CD14-positive monocyte (primary cell): ENCODE data around the gene NUP214. TPM values are rescaled to one million over a fixed set of nuclear protein-coding genes. Genes with fewer than 3 reads are reported as not detected.
A peak's percentile ranks its signal among the peaks of the same experiment; 100 is the strongest.

Experiments used
- DNase-seq, 3 donors: peaks; one replicate each; pipeline ENCODE4 v3.0.0-alpha.2; 2011 to 2022
- H2AFZ ChIP-seq: 2 replicates; pipeline ENCODE4 v1.6.0; 2012; ENCODE audit warnings: mild to moderate bottlenecking, low read depth, low read length, inconsistent platforms; ENCODE audit not compliant: insufficient read depth, poor library complexity, severe bottlenecking
- H3K27ac ChIP-seq, 2 donors: 1 replicate in 1 of 2; 2 replicates in 1 of 2; pipeline ENCODE4 v1.5.1; 2012 to 2013; ENCODE audit warnings: low read length in 2 of 2, control low read depth in 1 of 2, inconsistent platforms in 1 of 2, low read depth in 1 of 2, mild to moderate bottlenecking in 1 of 2
- H3K27me3 ChIP-seq, 2 donors: one replicate each; pipeline versions ENCODE4 v1.6.0 to v1.6.1; 2011 to 2013; ENCODE audit warnings: low read length in 2 of 2; ENCODE audit not compliant: control insufficient read depth in 2 of 2, insufficient read depth in 2 of 2
- H3K36me3 ChIP-seq, 2 donors: replicated peaks in 1 of 2; 1 replicate in 1 of 2; 2 replicates in 1 of 2; pipeline versions ENCODE4 v1.5.1 to v1.6.1; 2012 to 2013; ENCODE audit warnings: low read length in 2 of 2, control low read depth in 1 of 2, inconsistent platforms in 1 of 2, mild to moderate bottlenecking in 1 of 2; ENCODE audit not compliant: insufficient read depth in 2 of 2, control insufficient read depth in 1 of 2
- H3K4me1 ChIP-seq, 2 donors: 1 replicate in 1 of 2; 2 replicates in 1 of 2; pipeline versions ENCODE4 v1.5.1 to v1.6.1; 2012 to 2013; ENCODE audit warnings: low read length in 2 of 2, control low read depth in 1 of 2, inconsistent platforms in 1 of 2, mild to moderate bottlenecking in 1 of 2, moderate library complexity in 1 of 2; ENCODE audit not compliant: insufficient read depth in 2 of 2, control insufficient read depth in 1 of 2
- H3K4me2 ChIP-seq: replicated peaks from 2 replicates; pipeline ENCODE3; 2012; ENCODE audit warnings: low read length, moderate library complexity, mild to moderate bottlenecking; ENCODE audit not compliant: poor library complexity, severe bottlenecking; ENCODE audit errors: extremely low read depth
- H3K4me3 ChIP-seq, 3 experiments: fragments of 200-600 bp in 1 of 3; sonication (generic) in 1 of 3; replicated peaks in 1 of 3; 1 replicate in 2 of 3; 2 replicates in 1 of 3; pipeline ENCODE4 v1.5.1; 2011 to 2013; ENCODE audit warnings: low read length in 3 of 3, mild to moderate bottlenecking in 3 of 3, control low read depth in 2 of 3, low read depth in 2 of 3, inconsistent platforms in 1 of 3, moderate library complexity in 1 of 3
- H3K79me2 ChIP-seq: 2 replicates; pipeline ENCODE4 v1.6.0; 2012; ENCODE audit warnings: mild to moderate bottlenecking, control low read depth, inconsistent platforms, low read length, moderate library complexity; ENCODE audit not compliant: insufficient read depth
- H3K9ac ChIP-seq: 2 replicates; pipeline ENCODE4 v1.6.0; 2017; ENCODE audit warnings: low read length, mild to moderate bottlenecking; ENCODE audit not compliant: insufficient read depth, poor library complexity, severe bottlenecking
- H3K9me3 ChIP-seq, 2 donors: replicated peaks in 1 of 2; 1 replicate in 1 of 2; 2 replicates in 1 of 2; pipeline versions ENCODE4 v1.5.1 to v1.6.1; 2012 to 2013; ENCODE audit warnings: low read length in 2 of 2, control low read depth in 1 of 2; ENCODE audit not compliant: control insufficient read depth in 1 of 2, insufficient read depth in 1 of 2
- H4K20me1 ChIP-seq: 2 replicates; pipeline ENCODE4 v1.6.0; 2012; ENCODE audit warnings: mild to moderate bottlenecking, low read length, control low read depth, moderate library complexity; ENCODE audit not compliant: insufficient read depth
- H3K27ac Mint-ChIP-seq, 7 donors: one replicate each; pipeline ENCODE4 v1.8.0; 2020; ENCODE audit warnings: mild to moderate bottlenecking in 7 of 7, mixed read lengths in 7 of 7, moderate library complexity in 6 of 7, inconsistent platforms in 2 of 7
- H3K27me3 Mint-ChIP-seq, 3 donors: one replicate each; pipeline ENCODE4 v1.8.0; 2021 to 2022; ENCODE audit warnings: low read depth in 3 of 3, mild to moderate bottlenecking in 3 of 3, mixed read lengths in 3 of 3, moderate library complexity in 3 of 3, inconsistent platforms in 1 of 3
- H3K36me3 Mint-ChIP-seq, 2 donors: one replicate each; pipeline ENCODE4 v1.8.0; 2020; ENCODE audit warnings: mixed read lengths in 2 of 2, inconsistent platforms in 1 of 2, mild to moderate bottlenecking in 1 of 2
- H3K4me1 Mint-ChIP-seq: one replicate; pipeline ENCODE4 v1.8.0; 2020; ENCODE audit warnings: mild to moderate bottlenecking, mixed read lengths
- H3K4me3 Mint-ChIP-seq, 2 donors: one replicate each; pipeline ENCODE4 v1.8.0; 2020; ENCODE audit warnings: mild to moderate bottlenecking in 2 of 2, mixed read lengths in 2 of 2, moderate library complexity in 1 of 2
- H3K9me3 Mint-ChIP-seq, 7 donors: one replicate each; pipeline ENCODE4 v1.8.0; 2020 to 2022; ENCODE audit warnings: mixed read lengths in 7 of 7, mild to moderate bottlenecking in 6 of 7, moderate library complexity in 6 of 7, inconsistent platforms in 2 of 7
- CTCF ChIP-seq: fragments of 200-600 bp; IDR thresholded peaks from one replicate; pipeline ENCODE4 v1.8.0; 2022; ENCODE audit warnings: antibody characterized with exemption, mild to moderate bottlenecking
- WGBS: methylation state at CpG from one replicate; pipeline ENCODE4 v1.1.5; 2013; ENCODE audit warnings: missing lambda C conversion rate; ENCODE audit not compliant: insufficient coverage; 5-methylcytosine and 5-hydroxymethylcytosine counted together
- intact Hi-C, 2 donors: fragments of 100-400 bp; cut with micrococcal nuclease; formaldehyde crosslinking; loops; one replicate each; pipeline versions ENCODE4 v1.15.0 to v1.15.1; 2023
- polyA plus RNA-seq, 3 donors: library from polyadenylated mRNA; depleted of rRNA in 1 of 3; unstranded in 2 of 3; stranded (reverse) in 1 of 3; fragments of 300-500 nt in 2 of 3; fragments of >200 nt in 1 of 3; fragmentation: Illumina TruSeq in 2 of 3; gene quantifications; 1 replicate in 2 of 3; 2 replicates in 1 of 3; pipeline ENCODE4 v1.2.3, GENCODE V29; 2012 to 2021

Gene NUP214
- polyA plus RNA-seq, 3 donors, result 94.9 to 329 (median 214) TPM

DNA sequence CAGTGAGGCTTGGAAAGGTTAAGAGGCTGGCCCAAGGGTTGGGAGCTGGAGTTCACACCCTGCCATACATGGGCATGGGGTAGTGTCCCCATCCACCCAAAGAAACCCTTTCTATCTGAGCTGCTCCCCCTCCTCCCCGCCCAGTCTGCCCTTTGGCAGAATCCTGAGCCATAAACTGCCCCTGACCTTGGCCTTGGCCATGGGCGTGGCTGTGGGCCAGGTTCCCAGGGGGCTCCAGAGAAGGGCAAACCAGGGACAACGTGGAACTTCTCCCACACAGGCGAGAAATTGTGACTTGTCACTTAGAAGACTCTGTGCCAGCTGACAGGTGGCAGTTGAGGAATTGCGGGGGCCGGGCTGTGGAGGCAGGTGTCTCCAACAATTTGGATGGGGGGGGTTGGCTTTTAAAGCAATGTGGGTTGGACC lies 146.1 kb downstream of the NUP214 start:
- H3K4me2 ChIP-seq, result peak overlapping the region; percentile 98
- H3K9me3 Mint-ChIP-seq, result peaks cover 0 to 2% (median 0%) of the 10 kb centered on the region in 7 donors
- peak overlapping the region; percentile 67 to 83 for H3K4me3 Mint-ChIP-seq
- H3K27ac ChIP-seq, result peak overlapping the region; percentile 75 to 88
- peak overlapping the region; percentile 9 for H3K9ac ChIP-seq
- peaks cover 71% of the 10 kb centered on the region for H4K20me1 ChIP-seq
- no peak overlapping the region for H2AFZ ChIP-seq
- DNase-seq, result no peak
- intact Hi-C loops, result loop anchor here in 1 of 2 donors (10.0 kb wide), 2 partner anchors 463 to 1083 kb away; partner anchors contain the start of gene SETX
- no peaks in the 10 kb centered on the region for H3K9me3 ChIP-seq
- H3K36me3 Mint-ChIP-seq, result peaks cover 3 to 25% of the 10 kb centered on the region in 2 donors
- peaks cover 100% of the 10 kb centered on the region for H3K79me2 ChIP-seq
- TF ChIP-seq CTCF, result no peak
- peak overlapping the region; percentile 92 to 98 (median 95) for H3K27ac Mint-ChIP-seq
- peaks cover 0 to 2% (median 0%) of the 10 kb centered on the region in 3 donors for H3K27me3 Mint-ChIP-seq
- WGBS, result 46% methylated on average over 3 of the region's 6 CpGs
- H3K4me1 ChIP-seq, result peaks cover 76 to 79% of the 10 kb centered on the region in 2 donors
- H3K4me1 Mint-ChIP-seq, result peaks cover 75% of the 10 kb centered on the region
- no peaks in the 10 kb centered on the region for H3K36me3 ChIP-seq
- H3K27me3 ChIP-seq, result no peaks in the 10 kb centered on the region
- peak overlapping the region in 1 of 3 experiments; percentile 94 for H3K4me3 ChIP-seq

DNA sequence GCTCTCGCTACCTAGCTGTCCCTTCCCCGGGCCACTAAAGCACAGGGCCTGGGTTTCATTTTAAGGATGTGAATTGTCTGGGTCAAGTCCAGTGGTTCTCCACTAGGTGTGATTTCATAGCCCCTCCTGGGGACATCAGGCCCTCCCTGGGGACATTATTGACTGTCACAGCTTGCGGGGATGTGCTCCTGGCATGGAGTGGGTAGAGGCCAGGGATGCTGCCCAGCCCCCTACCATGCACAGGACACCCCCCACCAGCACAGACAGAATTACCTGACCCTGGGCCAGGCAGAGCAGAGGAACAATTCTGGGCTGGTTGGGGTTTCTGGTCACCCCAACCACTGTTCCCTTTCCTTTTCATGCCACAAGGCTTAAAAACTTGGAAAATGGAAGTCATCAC lies 146.8 kb downstream of the NUP214 start:
- Histone ChIP-seq H3K9me3 (no peaks in the 10 kb centered on the region), H2AFZ (no peak overlapping the region), H4K20me1 (peaks cover 64% of the 10 kb centered on the region), H3K4me3 (peak overlapping the region in 1 of 3 experiments; percentile 94), H3K36me3 (no peaks in the 10 kb centered on the region), H3K4me2 (peak overlapping the region; percentile 98), H3K9ac (peak overlapping the region; percentile 9), H3K27me3 (no peaks in the 10 kb centered on the region), H3K79me2 (peaks cover 100% of the 10 kb centered on the region), H3K27ac (peak overlapping the region; percentile 75 to 88), H3K4me1 (peaks cover 69 to 72% of the 10 kb centered on the region in 2 donors)
- Mint-ChIP-seq H3K27ac (peak overlapping the region; percentile 79 to 98 (median 94)), H3K4me3 (peak overlapping the region; percentile 73 to 99), H3K4me1 (peaks cover 68% of the 10 kb centered on the region), H3K9me3 (peaks cover 0 to 2% (median 0%) of the 10 kb centered on the region in 7 donors), H3K36me3 (peaks cover 3 to 20% of the 10 kb centered on the region in 2 donors), H3K27me3 (peaks cover 0 to 2% (median 0%) of the 10 kb centered on the region in 3 donors)
- DNase-seq, result no peak
- no CpG with 5 or more reads among the region's 3 CpGs for WGBS
- no peak for TF ChIP-seq CTCF
- intact Hi-C loops, result loop anchor here in 1 of 2 donors (10.0 kb wide), 2 partner anchors 463 to 1083 kb away; partner anchors contain the start of gene SETX
